ENCODE measurements around the gene SPOCD1.

DNA sequence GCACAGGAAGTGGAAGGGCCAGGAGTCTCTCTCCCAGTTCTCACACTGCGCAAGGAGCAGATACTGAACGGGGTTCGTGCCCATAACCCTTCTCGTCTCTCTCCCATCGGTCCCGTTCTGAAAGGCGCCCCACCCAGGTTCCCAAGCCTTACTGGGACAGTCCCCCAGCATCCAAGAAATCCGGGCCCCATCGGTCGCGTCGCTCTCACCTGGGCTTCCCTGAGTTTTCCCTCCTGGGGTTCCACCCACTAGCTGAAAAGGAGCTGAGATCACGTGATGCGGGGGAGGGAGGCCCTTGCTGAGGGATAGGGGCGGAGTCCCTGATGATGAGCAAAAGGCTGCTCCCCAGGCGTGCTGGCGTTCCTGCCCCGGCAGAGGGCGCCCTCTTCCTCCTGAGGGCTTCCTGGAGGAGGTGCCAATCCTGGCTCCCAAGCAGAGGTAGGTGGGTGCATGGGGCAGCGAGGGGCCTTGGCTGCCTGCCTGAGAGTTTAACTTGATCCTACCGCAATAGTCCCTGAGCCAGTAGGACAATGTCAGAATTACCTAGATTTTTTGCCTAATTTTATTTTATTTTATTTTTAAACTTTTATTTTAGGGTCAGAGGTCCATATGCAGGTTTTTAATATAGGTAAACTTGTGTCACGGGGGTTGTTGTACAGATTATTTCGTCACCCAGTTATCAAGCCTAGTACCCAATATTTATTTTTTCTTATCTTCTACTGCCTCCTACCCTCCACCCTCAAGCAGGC, at the start of gene SPOCD1:
- TF ChIP-seq, protein P1, sequence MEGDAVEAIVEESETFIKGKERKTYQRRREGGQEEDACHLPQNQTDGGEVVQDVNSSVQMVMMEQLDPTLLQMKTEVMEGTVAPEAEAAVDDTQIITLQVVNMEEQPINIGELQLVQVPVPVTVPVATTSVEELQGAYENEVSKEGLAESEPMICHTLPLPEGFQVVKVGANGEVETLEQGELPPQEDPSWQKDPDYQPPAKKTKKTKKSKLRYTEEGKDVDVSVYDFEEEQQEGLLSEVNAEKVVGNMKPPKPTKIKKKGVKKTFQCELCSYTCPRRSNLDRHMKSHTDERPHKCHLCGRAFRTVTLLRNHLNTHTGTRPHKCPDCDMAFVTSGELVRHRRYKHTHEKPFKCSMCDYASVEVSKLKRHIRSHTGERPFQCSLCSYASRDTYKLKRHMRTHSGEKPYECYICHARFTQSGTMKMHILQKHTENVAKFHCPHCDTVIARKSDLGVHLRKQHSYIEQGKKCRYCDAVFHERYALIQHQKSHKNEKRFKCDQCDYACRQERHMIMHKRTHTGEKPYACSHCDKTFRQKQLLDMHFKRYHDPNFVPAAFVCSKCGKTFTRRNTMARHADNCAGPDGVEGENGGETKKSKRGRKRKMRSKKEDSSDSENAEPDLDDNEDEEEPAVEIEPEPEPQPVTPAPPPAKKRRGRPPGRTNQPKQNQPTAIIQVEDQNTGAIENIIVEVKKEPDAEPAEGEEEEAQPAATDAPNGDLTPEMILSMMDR (conservative IDR thresholded peaks at IDR 0.05; ENCODE audit: low read length), result peak; percentile 59
- TF ChIP-seq EZH2phosphoT487 (IDR thresholded peaks at IDR 0.05; ENCODE audit: borderline replicate concordance), result no peak
